Stimulated activated CD4-positive, alpha-beta T cell treated with anti-CD3 and anti-CD28 coated beads, Interleukin-15, amount 100 ng/mL, for 24 hours (primary cell): ENCODE measurements around the gene DDX27.
A peak's percentile ranks its signal among the peaks of the same experiment; 100 is the strongest.

ENCODE experiments used
- DNase-seq: peaks from one replicate; pipeline ENCODE4 v3.0.0-alpha.2; 2020

DDX27 gene

DNA sequence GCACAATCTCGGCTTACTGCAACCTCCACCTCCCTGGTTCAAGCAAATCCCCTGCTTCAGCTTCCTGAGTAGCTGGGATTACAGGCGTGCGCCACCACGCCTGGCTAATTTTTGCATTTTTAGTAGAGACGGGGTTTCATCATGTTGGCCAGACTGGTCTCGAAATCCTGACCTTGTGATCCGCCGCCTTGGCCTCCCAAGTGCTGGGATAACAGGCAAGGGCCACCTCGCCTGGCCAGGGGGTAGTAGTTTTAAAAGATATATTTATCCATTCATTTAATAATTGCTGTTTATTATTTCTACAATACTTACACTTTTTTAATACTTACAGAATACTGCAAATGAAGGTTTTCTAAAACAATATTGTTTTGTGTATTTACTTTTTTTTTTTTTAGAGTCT is 15.5 kb upstream of the DDX27 start:
- DNase-seq = no peak

DNA sequence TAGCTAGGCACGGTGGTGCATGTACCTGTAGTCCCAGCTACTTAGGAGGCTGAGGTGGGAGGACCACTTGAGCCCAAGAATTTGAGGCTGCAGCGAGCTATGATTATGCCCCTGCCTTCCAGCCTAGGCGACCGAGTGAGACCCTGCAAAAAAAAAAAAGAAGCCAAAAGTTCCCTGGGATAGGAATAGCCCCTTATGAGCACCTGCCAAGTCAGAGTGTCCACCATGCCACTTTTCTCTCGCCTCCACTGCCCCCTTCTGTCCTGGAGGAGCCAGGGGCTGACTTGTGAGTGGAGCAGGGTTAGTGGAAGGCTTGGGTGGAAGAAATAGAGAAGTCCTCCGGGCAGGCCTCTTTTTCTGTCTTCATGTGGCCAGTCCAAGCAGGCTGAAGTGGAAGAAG is 12.1 kb upstream of the DDX27 start:
- peak; percentile 24 for DNase-seq

DNA sequence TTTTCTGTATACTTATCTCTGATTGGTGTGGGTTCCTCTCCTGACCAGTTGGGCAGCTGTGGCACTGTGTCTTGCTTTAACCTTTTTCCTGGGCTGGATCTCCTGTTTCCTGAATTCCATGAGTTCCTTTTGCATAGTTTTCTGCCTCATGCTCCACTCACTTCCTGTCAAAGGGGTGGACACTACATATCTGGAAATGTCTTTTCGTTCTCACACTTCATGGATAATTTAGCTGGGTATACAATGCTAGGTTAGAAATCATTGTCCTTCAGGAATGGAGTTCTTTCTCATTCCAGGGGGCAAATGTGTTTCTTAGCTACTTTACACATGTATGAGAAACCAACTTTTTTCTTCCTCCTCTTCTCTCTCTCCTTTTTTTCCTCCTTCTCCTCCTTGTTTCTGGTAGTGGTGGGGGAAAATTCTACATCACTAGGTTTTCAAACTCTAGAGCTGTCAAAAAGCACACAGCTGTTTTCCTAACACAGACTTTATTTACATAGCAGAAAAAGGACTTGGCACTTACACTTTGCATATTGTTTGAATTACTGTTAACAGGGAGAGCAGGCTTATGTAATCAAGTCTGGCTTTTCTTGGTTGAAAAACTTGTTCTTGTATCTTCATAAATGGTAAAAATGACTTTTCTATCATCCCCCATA is 9.0 kb upstream of the DDX27 start:
- no peak for DNase-seq

DNA sequence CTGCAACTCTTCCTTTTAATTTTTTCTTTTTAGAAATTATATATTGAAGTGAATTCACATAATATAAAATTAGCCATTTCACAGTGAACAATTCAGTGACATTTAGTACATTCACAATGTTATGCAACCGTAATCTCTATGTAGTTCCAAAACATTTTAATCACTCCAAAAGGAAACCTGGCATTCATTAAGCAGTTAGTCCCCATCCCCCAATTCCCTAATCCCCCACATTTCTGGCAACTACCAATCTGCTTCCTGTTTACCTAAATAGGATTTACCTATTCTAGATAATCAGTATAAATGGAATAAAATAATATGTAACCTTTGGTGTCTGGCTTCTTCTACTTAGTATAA is 8.5 kb upstream of the DDX27 start:
- no peak for DNase-seq

DNA sequence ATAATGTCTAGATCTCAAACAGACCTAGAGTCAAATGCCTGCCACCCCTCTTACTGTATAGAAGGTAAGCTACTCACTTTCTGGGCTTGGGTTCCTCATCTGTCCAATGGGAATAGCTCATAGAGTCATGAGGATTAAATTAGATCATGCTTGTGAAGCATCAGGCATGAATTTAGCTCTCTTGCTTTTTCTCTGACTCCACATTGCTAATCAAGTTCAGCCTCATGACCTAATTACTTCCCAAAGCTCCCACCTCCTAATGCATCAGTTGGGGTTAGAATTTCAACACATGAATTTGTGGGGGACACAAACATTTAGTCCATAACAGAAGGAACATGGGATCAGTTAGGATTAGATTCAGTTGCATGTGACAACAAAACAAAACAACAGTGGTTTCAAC is 4.6 kb upstream of the DDX27 start:
- DNase-seq = no peak

DNA sequence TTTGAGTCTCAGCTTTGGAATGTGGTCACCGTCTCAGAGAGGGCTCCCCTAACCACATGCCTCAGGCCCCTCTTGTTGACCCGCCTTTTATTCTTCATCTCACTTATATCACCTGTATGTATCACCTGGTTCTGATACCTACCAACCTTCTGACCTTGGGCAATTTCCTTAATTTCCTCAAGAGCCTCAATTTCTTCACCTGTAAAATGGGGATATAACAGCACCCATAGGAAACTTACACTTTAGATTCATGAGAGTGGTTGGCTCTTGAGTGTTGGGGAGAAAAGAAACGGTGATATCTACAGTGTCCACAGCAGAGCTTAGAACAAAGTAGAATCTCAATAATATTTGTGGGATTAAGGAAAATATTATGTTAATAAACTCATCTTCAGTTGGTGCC is 4.0 kb upstream of the DDX27 start:
- no peak for DNase-seq

DNA sequence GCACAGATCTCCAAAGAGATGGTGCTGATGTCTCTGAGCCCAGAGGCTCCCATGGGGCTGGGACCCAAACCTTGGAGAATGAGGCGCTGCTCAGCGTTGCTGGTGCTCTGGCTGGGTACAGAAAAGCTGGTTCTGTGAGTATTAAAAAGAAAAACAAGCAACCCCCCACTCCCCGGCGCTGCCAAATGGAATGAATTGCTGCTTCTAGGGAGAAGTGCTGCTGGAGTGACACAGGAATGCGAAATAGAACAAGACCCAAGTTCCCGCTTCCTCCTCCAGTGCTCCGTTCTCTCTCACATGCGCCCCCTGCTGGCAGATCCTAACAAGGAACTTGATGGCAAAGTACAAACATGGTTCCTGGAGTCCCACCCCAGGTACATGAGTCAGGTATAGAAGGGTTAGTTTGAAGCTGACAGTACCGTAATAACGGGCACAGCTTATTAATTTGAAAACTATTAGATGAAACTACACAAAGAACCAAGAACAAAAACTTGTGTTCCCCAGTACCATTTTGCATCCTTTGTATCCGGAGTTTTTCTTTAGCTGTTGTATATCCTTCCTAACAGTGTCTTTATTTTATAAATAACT is 2.1 kb upstream of the DDX27 start:
- DNase-seq = peak; percentile 98

DNA sequence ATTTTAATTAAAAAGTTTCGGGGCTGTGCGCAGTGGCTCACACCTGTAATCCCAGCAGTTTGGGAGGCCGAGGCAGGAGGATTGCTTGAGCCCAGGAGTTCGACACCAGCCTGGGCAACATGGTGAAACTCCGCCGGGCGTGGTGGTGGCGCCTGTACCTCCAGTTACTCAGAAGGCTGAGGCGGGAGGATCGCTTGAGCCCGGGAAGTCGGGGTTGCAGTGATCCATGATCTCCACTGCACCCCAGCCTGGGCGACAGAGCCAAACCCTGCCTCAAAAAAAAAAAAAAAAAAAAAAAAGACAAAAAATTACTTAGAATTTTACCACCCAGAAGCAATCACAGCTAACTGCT is 501 bp upstream of the DDX27 start:
- peak; percentile 18 for DNase-seq

DNA sequence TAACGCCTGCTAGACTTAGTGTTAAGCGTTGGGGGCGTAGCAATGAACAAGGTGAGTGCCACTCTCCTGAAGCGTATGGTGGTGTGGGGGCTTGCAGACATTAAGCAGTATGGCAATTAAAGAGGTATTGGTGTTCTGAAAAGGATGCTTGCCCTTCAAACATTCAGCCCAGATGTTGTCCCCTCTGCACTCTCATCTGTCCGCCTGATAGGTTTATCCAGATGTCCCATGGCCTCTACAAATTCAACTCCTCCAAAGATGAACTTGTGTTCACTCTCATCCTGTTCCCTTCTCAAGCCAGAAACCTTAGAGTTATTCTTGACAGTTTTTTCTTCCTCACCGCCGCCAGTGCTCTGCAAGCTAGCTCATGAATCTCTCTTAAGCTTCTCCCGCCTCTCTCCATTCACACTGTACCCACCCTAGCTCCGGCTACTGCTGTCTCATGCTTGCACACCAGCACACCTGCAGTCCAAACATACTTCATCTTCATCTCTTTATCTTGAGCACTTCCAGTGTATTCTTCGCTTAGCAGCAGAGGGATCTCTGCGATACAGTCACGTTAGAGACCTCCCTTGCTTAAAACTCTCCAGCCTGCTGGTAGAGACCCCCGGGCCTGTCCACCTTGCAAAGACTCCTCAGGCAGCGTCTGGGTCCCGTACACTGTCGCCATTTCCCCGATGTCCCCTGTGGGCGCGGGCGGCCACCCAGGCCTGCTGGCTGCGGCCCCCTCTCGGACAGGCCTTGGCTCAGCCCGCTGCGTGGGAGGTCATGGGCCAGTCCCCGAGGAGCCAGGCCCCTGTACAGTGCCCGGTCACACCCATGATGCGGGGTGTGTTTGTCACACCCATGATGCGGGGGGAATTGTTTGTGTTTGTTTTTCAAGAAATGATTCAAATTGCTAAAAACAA is 962 bp downstream of the DDX27 start:
- DNase-seq = no peak

DNA sequence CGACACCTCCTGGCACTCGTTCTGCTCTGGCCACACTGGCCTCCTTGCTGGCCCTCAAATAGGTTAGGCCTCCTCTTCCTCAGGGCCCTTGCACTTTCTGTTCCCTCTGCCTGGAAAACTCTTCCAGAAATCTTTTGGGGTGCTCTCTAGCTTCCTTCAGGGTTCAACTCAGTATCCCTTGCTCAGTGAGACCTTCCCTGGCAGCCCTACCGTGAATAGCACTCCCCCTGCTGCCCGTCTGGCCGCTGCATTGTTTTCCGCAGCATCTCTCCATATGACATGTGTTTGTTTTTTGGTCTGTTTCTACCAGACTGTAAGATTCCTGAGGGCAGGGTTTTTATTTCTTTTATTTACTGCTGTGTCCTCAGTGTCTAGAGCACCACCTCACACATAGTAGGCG is 6.7 kb downstream of the DDX27 start:
- DNase-seq = no peak

DNA sequence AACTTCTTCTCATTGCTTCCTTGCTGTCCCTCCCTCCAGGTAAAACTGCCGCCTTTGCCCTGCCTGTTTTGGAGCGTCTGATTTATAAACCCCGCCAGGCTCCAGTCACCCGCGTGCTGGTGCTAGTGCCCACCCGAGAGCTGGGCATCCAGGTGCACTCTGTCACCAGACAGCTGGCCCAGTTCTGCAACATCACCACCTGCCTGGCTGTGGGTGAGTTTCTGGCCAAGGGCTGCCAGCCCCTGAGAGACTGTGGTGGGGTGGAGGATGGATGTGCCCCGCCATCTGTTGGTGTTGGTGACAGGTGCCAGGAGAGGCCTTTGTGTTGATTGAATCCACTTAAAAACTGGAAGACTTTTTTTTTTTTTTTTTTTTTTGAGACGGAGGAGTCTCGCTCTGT is 9.5 kb downstream of the DDX27 start:
- no peak for DNase-seq

DNA sequence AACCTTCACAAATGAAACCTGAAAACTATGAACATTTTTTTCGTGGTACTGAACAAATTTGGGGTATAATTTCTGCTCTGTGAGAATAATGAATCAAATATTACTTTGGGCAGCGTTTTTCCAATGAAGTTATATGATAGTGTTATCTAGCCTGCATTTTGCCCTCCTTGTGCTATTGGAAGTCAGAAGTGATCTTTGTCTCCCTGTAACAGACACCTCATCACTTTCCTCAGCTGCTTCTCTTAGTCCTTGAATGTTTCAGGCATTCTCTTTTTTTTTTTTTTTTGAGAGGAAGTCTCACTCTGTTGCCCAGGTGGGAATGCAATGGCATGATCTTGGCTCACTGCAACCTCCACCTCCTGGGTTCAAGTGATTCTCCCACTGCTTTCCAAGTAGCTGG is 10.2 kb downstream of the DDX27 start:
- no peak for DNase-seq

DNA sequence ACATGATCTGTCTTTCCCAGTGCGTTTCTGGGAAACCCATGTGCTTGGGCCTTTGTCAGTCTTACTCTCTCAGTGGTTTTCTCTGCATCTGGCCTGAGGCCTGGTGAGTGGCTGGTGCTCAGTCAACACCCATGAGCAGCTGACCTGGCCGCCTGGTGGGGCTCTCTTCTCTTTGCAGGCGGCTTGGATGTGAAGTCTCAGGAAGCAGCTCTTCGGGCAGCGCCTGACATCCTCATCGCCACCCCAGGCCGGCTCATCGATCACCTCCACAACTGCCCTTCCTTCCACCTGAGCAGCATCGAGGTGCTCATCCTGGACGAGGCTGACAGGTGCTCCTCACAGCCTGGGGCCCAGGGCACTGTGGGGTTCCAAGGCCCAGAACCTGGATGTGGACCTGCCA is 10.8 kb downstream of the DDX27 start:
- no peak for DNase-seq

DNA sequence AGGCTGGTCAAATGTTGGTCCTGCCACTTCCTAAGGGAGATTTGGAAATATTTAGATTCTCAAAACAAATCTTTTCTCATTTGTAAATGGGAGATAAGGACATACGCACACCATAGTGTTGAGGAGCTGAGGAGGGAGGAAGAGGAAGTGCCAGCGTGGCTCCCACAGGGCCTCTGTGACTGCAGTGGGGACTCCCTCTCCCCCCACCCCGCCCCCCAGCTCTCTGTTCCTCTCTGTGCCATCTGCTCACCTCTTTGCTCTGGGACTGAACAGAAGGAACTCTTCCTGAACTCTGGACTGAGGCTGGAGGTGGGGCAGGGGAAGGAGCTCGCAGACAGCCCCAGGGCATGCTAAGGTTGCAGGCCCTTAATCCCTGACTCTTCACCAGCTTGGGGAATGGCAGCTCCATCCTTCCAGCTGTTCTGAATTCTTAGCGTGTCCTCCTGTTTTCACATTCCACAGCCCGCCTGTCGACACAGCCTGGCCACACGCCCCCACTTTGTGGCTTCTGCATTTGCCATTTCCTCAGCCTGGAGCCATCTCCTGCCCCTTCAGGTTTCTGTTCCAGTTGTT is 11.4 kb downstream of the DDX27 start:
- DNase-seq = no peak

DNA sequence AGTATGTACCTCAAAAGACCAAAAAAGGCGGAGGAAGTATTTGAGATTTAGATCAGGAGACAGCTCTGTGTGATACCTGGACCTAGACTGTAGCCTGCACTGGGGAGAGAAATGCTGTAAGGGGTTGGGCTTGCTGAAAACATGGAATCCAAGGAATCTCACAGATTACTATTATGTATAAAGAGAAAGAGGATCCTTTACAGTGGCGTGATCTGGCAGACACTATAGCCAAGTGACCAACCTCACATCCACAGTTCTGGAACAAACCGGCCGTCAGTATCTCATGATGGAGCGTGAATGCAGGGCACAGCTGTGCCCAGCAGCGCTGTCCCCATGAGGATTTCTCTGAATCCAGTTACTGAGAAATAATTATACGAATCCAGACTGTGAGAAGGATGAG is 12.3 kb downstream of the DDX27 start:
- no peak for DNase-seq

DNA sequence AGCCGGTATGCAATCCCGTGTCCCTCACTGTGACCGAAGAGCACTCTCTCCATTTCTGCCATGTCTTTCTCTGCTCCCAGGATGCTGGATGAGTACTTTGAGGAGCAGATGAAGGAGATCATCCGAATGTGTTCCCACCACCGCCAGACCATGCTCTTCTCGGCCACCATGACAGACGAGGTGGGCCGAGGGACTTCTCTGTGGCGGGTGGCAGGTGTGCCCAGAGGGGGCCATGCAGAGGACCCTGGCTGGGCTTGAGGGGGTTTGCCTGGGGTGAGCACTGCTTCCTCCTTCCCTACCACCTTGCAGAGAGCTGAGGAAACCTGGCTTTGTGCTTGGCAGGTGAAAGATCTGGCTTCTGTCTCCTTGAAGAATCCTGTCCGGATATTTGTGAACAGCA is 14.0 kb downstream of the DDX27 start:
- DNase-seq = no peak

DNA sequence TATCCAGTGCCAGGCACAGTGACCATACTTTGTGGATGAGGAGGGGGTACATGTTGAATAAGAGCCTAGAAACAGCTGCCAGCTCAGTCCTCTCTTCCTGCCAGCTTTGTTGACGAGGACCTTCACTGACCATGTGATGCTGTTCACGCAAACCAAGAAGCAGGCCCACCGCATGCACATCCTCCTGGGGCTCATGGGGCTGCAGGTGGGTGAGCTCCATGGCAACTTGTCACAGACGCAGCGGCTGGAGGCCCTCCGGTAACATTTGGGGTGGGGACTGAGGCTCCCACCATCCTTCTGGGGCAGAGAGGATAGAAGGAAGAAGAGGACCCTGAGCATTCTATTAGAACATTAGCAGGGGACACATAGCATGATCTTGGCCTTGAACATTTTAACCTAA is 15.6 kb downstream of the DDX27 start:
- no peak for DNase-seq

DNA sequence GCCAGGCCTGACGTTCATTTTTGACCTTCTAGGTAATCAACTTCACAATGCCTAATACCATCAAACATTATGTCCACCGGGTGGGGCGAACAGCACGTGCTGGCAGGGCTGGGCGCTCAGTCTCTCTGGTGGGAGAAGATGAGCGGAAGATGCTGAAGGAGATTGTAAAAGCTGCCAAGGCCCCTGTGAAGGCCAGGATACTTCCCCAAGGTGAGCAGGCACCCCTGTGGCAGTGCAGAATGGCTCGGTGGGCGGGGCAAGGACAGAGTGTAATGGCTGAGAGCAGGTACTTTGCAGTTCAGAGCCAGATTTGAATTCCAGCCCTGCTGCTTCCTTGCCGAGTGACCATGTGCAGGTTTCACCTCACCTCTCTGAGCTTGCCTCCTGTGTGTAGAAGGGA is 17.1 kb downstream of the DDX27 start:
- DNase-seq = no peak

DNA sequence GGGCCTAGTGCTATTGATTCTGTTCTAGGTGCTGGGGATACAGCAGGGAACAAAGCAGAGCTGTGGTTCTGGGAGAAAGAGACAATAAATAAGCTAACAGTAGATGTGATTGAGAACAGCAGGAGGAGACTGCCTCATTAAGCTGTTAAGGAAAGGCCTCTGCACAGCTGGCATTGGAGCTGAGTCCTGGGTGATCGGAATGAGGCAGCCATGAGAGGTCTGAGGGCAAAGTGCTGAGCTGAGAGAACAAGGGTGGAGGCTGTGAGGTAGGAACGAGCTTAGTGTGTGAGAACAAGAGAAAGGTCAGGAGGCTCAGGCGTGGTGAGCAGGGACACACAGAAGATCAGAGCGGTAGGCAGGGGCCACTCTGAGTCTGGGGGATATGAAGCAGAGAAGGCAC is 18.3 kb downstream of the DDX27 start:
- DNase-seq = no peak

DNA sequence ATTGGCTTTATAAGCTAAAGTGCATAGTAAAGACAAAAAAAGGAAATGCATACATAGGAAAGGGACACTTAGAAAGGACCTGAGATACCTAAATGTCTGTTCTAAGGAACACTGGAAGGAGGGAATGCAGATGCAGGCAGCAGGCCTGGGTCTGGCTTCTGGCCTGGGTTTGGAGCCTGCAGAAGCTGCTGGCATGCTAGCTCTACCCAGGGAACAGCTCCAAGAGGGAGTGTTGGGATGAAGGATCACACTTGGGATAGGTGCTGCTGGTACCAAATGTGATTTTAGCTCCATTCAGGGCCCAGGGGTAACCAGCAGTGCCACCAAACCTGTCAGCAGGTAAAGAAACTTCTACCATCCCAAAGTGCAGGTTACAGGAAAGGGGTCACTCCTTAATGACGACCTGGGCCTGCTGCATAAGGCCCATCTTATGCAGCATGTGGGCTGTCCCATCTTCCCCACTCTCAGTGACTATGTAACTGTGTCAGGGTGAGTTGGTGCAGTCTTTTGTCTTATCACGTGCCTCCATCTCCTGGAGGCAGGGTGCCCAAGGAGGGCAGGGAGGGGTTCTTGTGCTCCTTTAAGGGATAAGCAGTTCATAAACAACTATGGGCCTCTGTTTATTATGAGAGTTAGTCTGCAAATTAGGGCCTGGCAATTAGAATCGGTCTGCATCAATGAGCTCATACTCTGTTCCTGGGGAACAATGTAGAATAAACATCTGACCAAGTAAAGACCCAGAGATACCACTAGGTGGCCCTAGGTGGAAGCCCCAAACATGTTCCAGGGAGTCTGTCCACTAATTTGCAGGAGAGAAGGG is 26.9 kb downstream of the DDX27 start:
- DNase-seq = peak; percentile 19

DNA sequence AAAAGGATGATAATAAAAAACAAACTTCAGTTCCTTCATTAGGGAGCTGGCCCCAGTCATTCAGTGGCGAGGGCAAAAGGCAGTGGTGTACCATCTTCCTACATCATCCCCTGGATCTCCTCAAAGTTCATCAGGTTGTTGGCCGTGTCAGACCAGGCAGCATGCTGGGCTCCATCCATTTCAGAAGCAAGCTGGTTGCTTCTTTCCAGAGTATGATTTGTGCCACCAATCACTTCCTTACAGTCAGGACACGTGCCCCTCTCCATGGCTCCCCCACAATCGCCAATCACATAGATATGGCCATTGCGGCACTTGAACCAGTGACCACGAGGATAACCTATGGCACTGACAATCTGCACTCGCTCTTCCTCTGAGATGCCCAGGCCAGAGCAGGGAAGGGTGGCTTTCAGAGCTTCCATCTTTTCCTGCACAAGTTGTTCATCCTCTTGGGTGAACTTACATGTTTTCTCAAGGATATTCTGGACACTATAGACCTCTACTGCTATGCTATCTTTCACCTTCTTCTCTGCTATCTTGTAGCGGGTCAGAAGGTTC is 28.0 kb downstream of the DDX27 start:
- no peak for DNase-seq

DNA sequence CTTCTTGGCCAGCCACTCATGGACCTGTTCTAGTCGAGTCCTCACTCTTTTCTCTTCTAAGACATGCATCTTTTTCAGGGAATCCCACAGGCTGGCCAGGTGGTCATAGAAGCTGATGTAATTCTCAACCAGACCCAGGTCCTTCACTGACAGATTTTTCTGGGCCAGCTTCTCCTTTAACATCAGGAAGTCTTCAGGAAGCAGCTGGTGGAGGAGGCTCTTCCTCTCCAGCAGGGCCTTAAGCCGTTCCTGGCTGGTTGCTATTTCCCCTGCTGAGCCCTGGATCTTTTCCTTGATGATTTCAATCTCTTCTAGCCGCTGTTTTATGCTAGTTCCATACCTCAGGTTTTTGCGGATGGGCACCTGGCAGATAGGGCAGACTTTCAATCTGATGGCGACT is 28.6 kb downstream of the DDX27 start:
- no peak for DNase-seq

DNA sequence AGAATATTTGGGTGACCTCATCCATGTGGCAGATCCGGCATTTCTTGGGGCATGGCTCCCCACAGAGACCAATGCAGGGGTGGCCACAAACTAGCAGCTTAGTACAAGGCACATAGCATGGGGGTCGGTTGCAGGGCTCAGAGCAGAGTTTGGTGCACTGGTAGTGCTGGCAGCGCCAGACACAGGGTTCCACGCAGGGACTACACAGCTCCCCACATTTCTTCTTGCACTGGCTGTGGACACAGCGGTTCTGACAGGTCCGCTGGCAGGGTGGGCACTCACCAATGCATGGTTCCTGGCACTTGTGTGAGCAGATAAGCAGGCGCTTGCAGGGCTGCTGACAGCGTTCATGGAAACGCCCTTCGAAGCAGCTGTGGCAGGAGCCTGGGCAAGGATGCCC is 29.1 kb downstream of the DDX27 start:
- DNase-seq = no peak
